NCI-H748 (cell line): ENCODE data around the gene TIMM44.
"Not testable (repeated sequence)": the region's sequence is repeated elsewhere in the genome, so short reads cannot be mapped to it uniquely, and the experiment has no call there.

Experiments
- DNase-seq: peaks from one replicate; lab custom pipeline; 2025; ENCODE audit not compliant: unreplicated experiment; lab: John Stamatoyannopoulos, UW

TIMM44 gene

DNA sequence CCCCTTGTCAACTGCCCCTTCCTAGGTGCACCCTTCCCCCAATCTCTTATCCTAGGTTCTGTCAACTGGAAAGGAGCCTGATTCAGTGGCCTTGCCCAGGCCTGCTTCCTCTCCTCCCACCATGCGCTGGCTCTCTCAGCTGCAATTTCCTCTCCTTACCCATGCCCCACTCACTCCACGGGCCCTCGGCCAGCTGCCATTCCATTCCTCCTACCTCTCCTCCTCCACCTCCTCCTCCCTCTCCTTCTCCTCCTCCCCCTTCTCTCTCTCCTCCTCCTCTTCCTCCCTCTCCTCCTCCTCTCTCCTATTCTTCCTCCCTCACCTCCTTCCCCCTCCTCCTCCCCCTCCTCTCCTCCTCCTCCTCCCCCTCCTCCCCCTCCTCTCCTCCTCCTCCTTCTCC, 9.6 kb upstream of the TIMM44 start:
- DNase-seq, result no peak

GRCh38 chr19:7947939-7948338, 4.5 kb upstream of the TIMM44 start:
- DNase-seq, result no peak

DNA sequence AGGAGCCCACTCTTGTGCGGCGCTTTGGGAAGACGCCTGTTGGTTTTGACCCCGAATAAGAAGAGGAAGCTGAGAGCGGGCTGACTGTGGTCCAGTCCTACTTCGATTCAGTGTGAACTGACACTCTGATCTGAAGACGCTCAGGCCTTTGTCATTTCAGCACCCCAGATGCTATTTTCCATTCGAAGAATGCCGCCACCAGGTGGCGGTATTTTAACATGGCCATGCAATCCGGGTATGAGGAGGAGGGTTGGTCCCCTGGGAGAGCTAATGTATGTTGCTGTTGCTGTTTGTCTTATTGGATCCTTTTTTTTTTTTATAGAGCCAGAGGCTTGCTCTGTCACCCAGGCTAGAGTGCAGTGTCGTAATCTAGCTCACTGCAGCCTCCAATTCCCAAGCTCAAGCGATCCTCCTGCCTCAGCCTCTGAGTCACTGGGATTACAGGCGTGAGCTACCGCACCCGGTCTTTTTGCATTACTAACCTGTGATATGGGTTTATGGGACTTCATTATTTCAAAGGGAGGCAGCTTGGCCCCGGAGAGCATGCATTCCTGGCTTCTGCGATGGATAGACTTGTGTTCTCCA, 803 bp upstream of the TIMM44 start:
- peak; percentile 87 for DNase-seq

DNA sequence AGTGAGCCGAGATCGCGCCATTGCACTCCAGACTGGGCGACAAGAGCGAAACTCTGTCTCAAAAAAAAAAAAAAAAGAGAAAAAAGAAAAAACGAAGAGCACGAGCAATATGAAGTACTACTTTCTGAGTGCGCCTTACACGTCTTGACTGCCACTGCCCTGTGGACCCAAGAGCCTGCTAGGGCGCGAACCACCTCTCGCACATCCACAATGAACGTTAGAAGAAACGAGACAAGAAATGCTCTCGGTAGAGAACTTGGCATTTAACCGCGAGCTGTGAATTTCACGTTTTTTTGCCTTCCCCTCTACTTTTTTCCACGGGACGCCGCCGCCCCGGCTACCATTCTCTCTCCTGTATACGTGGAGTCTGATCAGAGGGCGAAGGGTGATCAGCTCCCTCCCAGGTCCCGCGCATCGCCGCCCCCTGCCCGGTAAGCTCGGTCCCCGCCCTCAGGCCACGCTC, 454 bp downstream of the TIMM44 start:
- DNase-seq, result peak; percentile 50

GRCh38 chr19:7941895-7942596, 1.4 kb downstream of the TIMM44 start:
- no peak for DNase-seq

GRCh38 chr19:7940841-7941240, 2.6 kb downstream of the TIMM44 start:
- DNase-seq, result no peak

- no peak for DNase-seq
Measured at GRCh38 chr19:7934766-7935165, 8.7 kb downstream of the TIMM44 start.

GRCh38 chr19:7933828-7934725, 9.4 kb downstream of the TIMM44 start:
- no peak for DNase-seq

DNA sequence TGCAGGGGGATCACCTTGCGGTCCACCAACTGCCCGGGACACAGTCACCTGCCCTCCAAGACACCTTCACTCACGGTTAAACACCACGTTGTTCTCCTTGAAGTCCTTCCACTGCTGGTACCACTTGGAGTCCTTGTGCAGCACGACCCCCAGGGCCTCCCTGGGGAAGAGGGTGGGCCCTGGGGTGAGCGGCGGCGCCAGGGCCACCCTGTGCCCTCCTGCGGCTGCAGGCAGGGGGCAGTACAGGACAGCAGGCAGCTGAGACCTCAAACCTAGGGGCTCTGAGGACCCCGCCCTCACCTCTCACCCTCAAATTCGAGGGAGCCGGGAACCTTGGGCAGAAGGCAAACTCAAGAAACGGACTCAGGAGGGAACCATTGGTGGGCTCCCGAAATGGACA, 10.1 kb downstream of the TIMM44 start:
- DNase-seq, result no peak

DNA sequence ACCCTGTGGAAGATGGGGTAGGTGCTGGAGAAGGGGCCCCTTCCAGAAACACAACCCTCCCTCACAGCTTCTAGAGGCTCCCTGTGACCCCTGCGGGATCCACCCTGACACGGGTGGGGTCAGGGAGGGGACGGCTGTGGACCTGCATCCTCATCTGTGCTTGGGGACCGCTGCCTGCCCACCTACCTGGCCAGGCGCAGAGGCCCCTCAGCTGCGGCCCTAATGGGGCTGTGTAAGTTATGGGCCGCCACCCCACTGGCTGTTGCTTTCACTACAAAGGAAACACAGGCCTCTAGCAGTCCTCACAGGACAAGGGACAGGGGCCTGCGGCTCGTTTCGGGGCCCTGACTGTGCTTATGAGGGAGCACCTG, 10.6 kb downstream of the TIMM44 start:
- no peak for DNase-seq

GRCh38 chr19:7932276-7932929, 11.1 kb downstream of the TIMM44 start:
- DNase-seq, result no peak

GRCh38 chr19:7931221-7932061, 12.0 kb downstream of the TIMM44 start:
- no peak for DNase-seq

DNA sequence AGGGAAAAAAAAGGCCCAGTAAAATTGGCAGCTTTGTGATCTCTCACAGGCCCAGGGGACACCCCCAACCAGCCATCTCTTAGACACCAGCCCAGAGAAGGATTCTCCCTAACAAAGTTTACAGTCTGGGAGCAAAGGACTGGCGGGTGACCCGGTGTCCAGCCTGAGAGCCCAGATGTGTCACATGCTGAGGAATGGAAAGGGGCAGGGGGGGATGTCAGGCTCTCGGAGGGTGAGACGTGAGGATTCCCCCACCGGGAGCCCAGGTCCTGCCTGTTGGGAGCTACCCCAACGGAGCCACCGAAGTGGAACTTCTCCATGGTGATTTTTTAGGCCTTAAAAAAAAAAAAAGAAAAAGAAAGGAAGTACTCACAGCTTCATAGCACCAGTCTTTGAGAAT, 12.7 kb downstream of the TIMM44 start:
- DNase-seq, result no peak

DNA sequence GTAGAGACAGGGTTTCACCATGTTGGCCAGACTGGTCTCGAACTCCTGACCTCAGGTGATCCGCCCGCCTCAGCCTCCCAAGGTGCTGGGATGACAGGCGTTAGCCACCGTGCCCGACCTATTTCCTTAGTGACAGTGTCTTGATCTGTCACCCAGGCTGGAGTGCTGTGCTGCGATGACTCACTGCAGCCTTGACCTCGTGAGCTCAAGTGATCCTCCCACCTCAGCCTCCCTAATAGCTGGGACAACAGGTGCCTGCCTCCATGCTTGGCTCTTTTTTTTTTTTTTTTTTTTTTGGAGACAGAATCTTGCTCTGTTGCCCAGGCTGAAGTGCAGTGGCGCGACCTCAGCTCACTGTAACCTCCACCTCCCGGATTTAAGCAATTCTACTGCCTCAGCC, 13.4 kb downstream of the TIMM44 start:
- DNase-seq, result not testable (repeated sequence)

GRCh38 chr19:7928741-7929701, 14.4 kb downstream of the TIMM44 start:
- peak; percentile 22 for DNase-seq

GRCh38 chr19:7928334-7928706, 15.1 kb downstream of the TIMM44 start:
- DNase-seq, result no peak

- DNase-seq, result no peak
Measured at GRCh38 chr19:7927605-7928333, 15.7 kb downstream of the TIMM44 start.

DNA sequence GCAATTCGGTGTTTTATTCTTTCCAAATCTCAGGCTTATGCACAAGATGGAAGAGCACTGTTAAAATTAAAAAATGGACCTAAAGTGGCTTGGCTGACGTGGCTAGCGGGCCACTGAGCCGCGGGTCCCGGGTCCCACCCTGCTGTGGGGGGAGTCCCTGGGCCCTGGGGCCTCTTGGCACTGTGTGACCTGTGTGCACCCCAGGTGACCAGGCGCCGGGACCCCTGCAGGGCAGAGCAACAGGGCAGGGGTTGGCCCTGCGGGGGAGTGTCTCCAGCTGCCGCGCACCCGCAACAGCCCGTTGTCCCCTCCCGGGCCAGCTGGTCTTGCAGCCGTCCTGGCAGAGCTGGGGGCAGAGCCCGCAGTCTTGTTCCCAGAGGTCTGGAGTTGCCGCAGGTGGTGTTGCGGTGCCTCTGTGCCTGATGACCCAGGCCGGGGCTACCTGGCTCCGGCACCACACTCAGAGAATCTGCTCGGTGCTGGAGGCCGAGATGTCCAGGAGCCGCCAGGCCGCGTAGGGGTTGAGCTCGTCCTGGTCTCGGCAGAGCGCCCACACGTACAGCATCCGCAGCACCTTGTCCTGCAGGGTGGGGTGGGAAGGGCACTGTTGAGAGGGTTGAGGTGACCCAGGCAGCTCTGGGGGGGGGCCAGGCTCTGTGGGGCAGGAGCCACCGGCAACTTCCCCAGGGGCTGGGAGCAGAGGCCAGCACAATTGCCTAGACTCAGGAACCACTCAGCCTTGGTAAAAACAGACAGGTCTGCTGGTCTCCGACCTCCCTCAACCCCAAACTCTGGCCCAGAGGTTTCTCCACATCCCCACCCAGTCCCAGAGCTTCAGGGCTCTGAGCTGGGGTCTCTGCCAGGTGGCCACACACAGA, 16.5 kb downstream of the TIMM44 start:
- no peak for DNase-seq
